ENCODE measurements around the gene NECAB2. TPM values are rescaled to one million over a fixed set of nuclear protein-coding genes. Genes with fewer than 3 reads are reported as not detected.
A peak's percentile ranks its signal among the peaks of the same experiment; 100 is the strongest.

NECAB2 gene
- total RNA-seq, 1 donor: not detected

DNA sequence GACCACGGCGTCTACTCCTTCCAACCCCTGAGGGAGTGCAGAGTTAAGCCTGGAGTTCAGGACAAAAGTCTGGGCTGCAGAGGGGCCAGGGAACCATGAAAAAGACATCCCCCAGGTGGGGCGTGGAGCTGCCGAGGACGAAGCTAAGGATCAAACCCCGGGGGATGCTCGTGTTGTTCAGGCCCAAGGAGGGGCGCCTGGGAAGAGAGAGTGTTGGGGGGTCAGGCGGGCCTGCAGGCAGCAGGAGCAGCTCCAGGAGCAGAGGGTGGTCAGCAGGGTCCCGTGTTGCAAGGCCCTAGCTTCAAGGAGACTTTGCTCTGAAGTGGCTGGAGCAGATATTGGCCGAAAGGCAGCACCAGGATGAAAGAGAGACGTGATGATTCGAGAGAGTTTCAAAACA is 26.7 kb downstream of the NECAB2 start:
- no peak overlapping the region for H3K4me3 ChIP-seq (ENCODE audit: low read depth, low read length)
- no peak for DNase-seq (ENCODE audit: low read depth)
- TF ChIP-seq, protein P1, sequence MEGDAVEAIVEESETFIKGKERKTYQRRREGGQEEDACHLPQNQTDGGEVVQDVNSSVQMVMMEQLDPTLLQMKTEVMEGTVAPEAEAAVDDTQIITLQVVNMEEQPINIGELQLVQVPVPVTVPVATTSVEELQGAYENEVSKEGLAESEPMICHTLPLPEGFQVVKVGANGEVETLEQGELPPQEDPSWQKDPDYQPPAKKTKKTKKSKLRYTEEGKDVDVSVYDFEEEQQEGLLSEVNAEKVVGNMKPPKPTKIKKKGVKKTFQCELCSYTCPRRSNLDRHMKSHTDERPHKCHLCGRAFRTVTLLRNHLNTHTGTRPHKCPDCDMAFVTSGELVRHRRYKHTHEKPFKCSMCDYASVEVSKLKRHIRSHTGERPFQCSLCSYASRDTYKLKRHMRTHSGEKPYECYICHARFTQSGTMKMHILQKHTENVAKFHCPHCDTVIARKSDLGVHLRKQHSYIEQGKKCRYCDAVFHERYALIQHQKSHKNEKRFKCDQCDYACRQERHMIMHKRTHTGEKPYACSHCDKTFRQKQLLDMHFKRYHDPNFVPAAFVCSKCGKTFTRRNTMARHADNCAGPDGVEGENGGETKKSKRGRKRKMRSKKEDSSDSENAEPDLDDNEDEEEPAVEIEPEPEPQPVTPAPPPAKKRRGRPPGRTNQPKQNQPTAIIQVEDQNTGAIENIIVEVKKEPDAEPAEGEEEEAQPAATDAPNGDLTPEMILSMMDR (IDR thresholded peaks at IDR 0.05; ENCODE audit: insufficient read depth, low read depth, low read length): no peak

DNA sequence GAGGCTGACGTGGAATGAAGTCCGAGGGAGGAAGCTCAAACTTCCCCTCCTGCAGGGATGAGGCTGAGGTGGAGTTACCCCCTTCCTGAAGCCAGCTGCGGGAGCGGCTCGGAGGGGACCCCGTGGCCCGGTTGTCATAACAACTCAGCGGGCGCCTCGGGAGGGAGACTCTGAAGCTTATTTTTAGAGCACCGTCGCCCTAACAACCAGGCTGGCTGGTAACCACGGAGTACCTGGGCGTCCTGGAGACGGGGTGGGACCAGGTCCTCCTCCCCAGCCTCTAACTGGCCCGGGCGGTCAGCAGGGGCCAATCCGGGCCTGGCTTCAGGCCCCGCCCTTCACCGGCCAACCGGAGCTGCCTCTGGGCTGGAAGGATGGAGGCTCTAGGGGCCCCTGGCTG is 27.7 kb downstream of the NECAB2 start:
- TF ChIP-seq, protein P1 (IDR thresholded peaks at IDR 0.05; ENCODE audit: insufficient read depth, low read depth, low read length): no peak
- H3K4me3 ChIP-seq (ENCODE audit: low read depth, low read length): no peak overlapping the region
- no peak for DNase-seq (ENCODE audit: low read depth)

DNA sequence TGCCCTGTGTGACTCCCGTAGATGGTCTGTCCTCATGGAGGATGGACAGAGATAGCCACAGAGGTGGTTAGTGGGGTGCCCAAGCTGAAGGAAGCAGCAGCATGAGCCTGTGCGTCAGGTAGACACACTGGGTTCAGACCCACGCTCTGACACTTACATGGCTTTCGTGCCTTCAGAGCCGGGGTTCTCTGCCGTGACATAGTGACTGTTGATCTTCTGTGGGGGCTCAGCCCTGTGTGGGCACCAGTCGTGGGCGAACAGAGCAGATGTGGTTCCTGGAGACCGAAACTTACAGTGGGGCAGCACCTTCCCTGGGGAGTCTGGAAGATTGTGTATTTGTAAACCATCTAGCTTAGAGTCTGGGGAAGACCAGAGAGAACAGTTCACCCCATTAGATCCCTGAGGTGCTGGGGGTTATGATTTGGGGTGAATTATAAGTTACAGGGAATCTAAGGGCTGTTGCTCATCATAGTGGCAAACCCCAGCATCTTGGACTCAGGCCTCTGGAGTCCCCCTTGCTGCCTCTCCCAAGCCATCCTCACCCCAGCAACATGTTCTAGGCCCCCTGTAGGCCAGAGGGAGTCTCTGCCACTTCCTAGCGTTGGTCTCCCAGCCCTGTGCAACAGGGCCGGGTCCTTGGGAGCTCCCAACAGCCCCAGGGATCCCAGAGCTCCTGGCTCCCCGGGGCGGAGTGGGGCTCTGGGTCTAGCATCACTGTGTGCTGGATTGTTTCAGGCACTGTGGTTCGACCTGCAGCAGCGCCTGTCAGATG is 28.6 kb downstream of the NECAB2 start:
- no peak for DNase-seq (ENCODE audit: low read depth)
- no peak overlapping the region for H3K4me3 ChIP-seq (ENCODE audit: low read depth, low read length)
- TF ChIP-seq, protein P1 (IDR thresholded peaks at IDR 0.05; ENCODE audit: insufficient read depth, low read depth, low read length): peak; percentile 37

DNA sequence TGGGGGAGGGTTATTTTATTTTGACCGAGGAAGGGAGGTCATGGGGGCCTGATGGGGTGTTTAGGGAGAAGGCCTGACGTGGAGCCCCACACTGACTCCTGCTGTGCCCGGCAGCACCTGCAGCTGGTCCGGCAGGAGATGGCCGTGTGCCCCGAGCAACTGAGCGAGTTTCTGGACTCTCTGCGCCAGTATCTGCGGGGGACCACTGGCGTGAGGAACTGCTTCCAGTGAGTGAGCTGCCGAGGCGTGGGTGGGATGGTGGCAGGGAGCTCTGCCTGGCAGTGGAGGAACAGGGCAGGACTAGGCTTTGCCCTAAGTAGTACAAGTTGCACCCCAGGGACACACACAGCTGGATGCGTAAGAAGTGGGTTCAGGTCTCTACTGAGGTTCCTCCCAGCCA is 30.0 kb downstream of the NECAB2 start:
- no peak for DNase-seq (ENCODE audit: low read depth)
- no peak overlapping the region for H3K4me3 ChIP-seq (ENCODE audit: low read depth, low read length)
- TF ChIP-seq, protein P1 (IDR thresholded peaks at IDR 0.05; ENCODE audit: insufficient read depth, low read depth, low read length): no peak

DNA sequence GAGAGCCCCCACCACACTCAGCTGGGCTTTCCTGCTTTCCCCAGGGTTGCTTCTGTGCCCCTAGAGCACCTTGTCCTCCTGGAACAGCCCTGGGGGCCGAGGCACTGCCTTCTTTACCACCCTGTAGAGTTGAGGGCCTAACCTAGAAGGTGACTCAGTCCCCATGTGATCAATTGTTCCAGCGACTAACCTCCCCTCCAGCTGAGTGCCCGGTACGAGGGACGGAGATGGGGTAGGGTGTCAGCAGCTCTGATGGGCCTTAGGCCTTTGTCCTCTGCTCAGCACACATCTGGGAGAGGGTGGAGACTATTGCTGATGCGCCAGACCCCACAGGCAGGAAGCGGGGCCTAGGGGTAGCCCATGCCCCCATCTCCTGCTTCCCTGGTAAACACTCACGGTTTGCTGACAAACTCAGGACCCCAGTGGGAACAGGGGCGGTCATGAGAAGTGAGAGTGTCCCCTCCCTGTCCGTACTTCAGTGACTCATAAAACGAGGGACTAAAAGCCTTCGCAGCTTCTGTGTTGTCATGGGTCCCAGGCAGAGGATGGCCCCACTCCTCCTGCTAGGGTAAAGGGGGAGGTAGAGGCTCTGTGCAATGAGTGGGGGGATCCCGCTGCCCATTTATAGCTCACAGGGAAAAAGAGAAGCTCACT is 33.1 kb downstream of the NECAB2 start:
- DNase-seq (ENCODE audit: low read depth): no peak
- TF ChIP-seq, protein P1 (IDR thresholded peaks at IDR 0.05; ENCODE audit: insufficient read depth, low read depth, low read length): no peak

DNA sequence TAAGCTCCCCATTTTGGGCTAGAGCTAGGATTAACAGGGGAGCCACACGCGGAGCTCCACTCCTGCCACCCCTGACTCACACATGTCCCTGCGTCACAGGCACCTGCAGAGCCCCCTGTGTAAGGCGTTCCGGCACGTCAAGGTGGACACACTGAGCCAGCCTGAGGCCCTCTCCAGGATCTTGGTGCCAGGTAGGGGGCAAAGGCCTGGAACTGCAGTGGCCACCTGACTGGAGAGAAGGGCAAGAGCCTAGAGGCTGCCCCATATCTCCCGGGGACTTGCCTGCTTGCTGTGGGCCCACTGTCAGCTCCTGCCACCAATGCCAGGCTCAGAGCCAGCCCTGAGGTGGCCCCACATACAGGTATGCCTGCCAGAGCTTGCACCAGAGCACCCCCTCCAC is 33.7 kb downstream of the NECAB2 start:
- TF ChIP-seq, protein P1 (IDR thresholded peaks at IDR 0.05; ENCODE audit: insufficient read depth, low read depth, low read length): no peak
- no peak overlapping the region for H3K4me3 ChIP-seq (ENCODE audit: low read depth, low read length)
- no peak for DNase-seq (ENCODE audit: low read depth)

More for the DNA sequence above, 33.1 kb downstream of the NECAB2 start:
- H3K4me3 ChIP-seq (ENCODE audit: low read depth, low read length): no peak overlapping the region
